GM12891 (cell line): ENCODE results near the gene KRT14.

Experiments used
- POLR2A ChIP-seq: IDR thresholded peaks from 2 replicates; pipeline ENCODE4 v1.6.1; 2011; ENCODE audit warnings: low read depth, low read length, control low read depth
- POLR2AphosphoS5 ChIP-seq: IDR thresholded peaks from 2 replicates; pipeline ENCODE4 v1.6.1; 2011; ENCODE audit warnings: low read depth, low read length, control low read depth
- SPI1 ChIP-seq: IDR thresholded peaks from 2 replicates; pipeline ENCODE4 v1.6.1; 2011; ENCODE audit warnings: low read depth, low read length, control low read depth

GRCh38 chr17:41633556-41634199, 47.0 kb upstream of the KRT14 start:
- TF ChIP-seq POLR2AphosphoS5 (no peak), POLR2A (no peak), SPI1 (no peak)
